PC-9 (cell line): ENCODE results near the gene ATAD2B.

ENCODE experiments used
- EZH2 ChIP-seq: fragments of 200-600 bp; sonication (generic); IDR thresholded peaks from 2 replicates; pipeline ENCODE4 v1.8.0; 2017; ENCODE audit warnings: antibody characterized with exemption, low read depth
- TF ChIP-seq, protein P1 (sequence below): fragments of 200-600 bp; sonication (generic); conservative IDR thresholded peaks from 2 replicates; pipeline ENCODE4 v1.6.1; 2017; ENCODE audit warnings: mixed run types, antibody characterized with exemption, mild to moderate bottlenecking, moderate library complexity

DNA sequence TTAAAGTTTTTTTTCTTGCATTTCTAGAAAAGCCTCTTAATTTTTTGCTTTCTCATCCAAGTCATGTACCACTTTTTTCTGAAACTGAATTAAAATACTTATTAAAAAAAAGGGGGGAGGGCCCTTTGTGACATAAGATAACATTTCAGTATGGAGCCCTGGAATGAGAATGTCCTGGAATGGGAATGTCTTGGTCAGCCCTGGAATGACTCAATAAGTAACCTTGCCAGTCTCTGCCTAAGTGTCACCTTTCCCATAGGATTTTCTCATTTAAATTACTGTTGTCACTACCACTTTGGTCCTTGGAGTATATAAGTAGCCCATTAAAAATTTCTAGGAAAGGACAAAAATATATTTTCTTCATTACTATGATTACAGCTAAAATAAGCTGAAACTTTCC is 18.1 kb upstream of the ATAD2B start:
- TF ChIP-seq, protein P1, sequence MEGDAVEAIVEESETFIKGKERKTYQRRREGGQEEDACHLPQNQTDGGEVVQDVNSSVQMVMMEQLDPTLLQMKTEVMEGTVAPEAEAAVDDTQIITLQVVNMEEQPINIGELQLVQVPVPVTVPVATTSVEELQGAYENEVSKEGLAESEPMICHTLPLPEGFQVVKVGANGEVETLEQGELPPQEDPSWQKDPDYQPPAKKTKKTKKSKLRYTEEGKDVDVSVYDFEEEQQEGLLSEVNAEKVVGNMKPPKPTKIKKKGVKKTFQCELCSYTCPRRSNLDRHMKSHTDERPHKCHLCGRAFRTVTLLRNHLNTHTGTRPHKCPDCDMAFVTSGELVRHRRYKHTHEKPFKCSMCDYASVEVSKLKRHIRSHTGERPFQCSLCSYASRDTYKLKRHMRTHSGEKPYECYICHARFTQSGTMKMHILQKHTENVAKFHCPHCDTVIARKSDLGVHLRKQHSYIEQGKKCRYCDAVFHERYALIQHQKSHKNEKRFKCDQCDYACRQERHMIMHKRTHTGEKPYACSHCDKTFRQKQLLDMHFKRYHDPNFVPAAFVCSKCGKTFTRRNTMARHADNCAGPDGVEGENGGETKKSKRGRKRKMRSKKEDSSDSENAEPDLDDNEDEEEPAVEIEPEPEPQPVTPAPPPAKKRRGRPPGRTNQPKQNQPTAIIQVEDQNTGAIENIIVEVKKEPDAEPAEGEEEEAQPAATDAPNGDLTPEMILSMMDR, result no peak
- no peak for TF ChIP-seq EZH2
